GM19438 (cell line): ENCODE data around the gene ANP32A.

Source experiments
- ATAC-seq: cut with Tn5 transposase; IDR thresholded peaks from one replicate; pipeline ENCODE4 v1.9.1; 2021; ENCODE audit warnings: low read depth; ENCODE audit not compliant: unreplicated experiment

Gene ANP32A

DNA sequence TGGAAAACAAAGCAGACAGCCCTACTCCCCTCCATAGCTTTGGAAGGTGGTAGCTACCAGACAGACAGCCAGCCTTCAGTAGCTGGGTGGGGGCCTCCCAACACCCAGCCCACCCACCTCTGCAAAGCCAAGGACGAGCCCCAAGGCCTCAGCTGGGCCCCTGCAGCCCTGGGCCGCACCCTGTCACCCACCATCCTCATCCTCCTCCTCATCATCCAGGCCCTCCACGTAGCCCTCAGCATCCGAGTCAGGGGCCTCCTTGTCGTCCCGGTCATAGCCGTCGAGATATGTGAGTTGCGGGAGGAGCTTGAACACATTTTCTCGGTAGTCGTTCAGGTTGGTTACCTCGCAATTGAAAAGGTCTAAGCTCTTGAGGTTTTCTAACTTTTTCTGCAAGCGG, 36.5 kb downstream of the ANP32A start:
- ATAC-seq, result no peak

DNA sequence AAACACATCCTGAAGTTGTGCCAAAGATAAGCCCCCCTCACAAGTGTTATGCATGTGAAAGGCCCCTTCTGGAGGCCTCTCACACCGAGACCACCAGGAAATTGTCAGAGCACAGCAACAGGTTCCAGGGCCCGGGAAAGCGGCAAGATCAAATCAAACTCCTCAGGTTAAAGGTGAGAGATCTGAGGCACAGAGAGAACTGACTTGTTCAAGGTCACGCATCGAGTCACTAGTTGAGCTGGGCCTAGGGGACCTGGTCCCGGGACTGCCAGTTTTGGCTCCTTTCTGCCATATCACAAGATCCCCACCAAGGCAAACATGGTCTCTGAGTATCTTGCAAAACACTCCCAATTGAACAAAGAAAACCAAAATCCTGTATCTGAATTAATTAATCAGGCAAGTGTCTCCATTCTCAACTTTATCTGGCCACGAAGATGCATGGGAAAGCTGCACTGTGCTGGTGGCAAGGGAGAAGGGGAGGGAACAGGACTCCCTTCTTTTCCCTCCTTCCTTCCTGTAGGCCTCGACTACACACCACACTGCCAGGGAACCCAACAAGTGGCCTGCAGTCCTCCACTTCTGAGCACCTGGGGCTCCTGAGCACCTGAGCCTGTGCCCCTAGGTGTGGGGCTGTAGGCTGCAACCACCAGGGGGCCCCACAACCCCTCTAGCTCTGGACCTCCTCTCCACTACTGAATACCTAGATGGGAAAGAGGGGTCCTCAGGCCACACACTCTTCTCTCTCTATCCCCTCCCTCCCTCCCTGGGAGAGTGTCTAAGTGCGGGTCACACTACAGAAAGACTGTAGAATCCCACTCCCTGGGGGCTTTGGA, 37.3 kb downstream of the ANP32A start:
- ATAC-seq, result no peak

DNA sequence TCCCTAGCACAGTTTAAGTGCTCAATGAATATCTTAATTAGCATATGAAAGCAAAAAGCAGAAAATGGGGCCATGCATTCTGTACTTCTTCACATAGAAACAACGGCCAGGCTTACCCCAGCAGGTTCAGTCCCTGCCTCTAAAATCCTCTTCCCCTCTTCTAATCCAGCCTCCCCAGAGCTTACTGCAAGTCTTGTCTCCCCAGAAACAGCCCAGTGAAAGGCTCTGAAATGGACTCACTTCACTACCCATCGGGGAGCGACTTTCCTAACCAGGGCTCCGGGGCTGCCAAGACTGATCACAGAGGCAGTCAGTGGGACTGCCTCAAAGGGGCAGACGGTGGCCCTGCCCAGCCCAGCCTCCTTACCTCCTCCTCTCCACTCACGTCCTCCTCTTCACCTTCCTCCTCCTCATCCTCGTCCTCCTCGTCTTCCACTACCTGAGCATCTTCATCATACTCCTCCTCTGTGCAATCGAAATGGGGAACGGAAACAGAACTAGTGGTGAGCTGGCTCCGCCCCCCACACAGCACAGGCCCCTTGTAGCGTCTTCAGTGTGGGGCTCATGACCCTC, 38.0 kb downstream of the ANP32A start:
- ATAC-seq, result no peak

DNA sequence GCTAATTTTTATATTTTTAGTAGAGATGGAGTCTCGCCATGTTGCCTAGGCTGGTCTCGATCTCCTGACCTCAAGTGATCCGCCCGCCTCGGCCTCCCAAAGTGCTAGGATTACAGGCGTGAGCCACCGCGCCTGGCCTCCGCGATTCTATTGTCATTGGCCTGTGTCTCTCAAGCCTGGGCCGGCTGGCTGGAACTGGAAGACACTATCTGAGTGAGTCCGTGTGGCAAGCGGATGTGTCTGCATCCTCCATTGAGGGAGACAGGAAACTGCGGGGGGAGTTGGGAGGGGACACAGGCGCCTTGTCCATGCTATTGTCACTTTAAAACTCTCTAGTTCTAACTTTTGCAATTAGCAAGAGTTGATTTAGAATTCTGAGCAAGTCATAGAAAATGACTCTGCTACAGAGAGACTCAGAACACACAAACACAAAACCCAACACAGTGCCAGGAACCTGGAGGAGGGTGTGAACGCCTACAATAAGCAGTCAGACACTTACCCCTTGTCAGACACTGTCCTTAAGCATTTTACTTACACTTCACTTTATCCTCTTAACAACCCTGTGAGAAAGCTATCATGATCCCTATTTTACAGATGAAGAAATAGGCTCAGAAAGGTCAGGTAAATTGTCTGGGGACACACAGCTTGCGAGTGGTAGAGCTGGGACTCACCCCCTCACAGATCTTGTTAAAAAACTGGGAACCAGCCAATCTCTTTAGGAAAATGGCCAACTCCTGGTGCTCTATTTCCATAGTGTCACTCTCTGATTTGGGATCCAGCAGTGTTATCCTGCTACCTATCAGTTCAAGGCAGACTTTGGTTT, 38.7 kb downstream of the ANP32A start:
- ATAC-seq, result no peak

DNA sequence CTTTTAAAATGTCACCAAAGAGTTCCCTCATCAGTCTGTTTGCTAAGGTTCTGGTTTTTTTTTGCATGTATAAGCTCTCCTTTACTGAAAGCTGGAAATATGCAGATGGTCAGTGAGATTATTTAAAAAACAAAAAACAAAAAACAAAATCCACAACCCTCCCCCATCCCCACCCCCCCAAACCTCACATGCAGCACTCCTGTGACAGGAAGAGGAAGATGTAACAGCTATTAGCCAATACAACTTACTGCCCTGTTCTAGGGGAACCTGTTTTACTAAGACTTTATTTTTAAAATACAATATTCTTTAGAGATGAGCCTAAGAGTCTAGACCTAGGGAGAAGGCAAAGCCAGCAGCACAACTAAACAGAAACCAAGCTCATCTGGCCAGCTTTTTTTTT, 39.5 kb downstream of the ANP32A start:
- no peak for ATAC-seq

DNA sequence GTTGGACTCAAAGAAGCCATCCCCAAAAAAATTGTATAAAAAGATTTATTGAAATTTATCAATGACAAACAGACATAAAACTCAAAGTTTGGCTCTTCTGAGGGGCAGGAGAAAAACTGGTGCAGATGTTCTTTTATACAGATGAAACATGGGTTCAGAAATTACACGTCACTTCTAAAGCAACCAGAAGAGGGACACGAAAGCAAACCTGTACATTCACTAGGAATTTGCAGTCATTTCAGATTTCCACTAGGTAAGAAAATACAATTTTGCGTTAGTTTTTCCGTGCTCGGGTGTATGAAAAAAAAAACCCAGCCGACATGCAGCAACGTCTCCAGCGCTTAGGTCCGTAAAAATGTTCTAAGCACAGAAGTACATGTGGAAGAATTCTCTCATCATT, 41.8 kb downstream of the ANP32A start:
- ATAC-seq, result no peak

DNA sequence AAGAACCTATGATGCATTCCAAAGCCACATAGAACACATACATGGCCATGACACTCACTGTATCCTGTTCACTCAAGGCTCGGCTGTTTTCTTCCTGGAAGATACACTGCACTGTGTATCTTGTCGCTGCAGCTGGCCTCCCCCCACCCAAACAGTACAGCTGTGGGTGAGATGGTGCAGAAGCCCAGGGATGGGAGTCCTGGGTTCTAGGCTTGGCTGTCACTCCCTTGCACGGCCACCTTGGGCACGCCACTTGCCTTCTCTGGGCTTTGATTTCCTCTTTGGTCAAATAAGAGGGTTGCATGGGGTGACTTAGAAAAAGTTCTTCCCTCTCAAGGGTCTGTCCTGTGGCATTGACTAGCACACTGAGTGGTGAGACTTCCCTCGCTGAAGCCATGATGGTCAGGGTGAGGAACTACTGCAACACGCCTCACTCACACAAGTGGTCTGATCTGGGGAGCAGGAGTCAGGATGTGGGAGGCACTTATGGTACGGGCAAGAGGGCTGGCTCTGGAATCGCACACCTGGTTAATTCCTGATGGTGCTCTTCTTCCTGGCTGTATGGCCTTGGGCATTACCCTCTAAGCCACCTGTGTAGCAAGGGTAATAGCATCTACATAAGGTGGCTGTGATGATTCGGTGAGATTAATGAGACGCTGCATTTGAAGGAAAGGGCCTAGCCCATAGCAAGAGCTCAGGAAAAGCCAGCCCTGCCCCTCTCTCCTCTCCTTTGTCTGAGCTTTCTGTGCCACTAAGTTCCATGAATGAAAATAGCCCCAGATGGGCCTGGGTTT, 44.0 kb downstream of the ANP32A start:
- no peak for ATAC-seq

DNA sequence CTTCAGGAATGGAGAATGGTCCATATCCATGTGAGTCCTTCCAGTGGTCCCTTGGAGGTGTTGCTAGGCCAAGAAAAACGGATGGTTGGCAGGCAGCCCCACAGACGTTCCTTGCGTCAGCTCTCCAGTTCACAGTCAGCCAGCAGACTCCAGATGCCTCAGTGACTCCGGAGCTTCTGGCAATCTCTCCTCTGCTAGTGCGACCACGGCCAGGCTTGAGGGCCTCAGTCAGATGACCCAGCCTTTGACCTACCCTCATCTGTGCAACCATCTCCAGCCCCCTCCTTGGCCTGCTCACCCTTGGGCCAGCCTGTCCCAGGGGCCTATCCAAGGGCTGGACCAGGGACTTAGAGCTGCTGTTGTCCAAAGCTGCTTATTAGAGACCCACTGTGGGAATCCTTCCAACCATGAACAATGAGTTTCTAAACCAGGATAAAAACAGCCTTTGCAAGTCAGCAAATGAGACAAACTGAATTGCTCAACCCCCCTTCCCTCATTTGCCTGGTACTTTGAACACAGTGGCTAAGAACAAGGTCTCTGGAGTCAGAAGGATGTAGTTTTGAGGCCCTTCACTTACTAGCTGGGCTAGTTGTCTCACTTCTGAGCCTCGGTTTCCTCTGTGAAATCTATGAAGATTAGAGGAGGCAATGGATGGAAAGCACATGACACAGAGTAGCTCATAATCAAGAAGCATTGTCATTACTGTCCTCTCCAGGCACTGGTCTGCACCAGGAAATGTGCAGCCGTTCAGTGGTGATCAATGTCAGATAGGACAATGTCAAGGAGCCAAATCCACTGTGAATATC, 44.8 kb downstream of the ANP32A start:
- no peak for ATAC-seq

DNA sequence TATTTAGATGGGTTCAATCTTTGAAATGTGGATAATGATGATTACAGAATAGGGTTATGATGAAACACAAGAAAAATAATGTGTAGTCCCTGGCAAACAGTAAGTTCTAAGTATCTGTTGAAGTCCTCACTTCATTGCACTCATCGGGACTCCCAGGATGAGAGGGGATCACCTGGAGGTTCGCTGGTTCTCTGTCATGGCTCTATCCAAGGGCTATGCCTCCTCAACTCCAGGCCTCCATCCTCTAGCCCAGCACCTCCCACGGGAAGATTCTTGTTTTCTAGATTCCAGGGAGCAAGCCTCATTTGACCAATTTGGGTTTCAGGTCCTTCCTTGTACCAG, 45.5 kb downstream of the ANP32A start:
- no peak for ATAC-seq

DNA sequence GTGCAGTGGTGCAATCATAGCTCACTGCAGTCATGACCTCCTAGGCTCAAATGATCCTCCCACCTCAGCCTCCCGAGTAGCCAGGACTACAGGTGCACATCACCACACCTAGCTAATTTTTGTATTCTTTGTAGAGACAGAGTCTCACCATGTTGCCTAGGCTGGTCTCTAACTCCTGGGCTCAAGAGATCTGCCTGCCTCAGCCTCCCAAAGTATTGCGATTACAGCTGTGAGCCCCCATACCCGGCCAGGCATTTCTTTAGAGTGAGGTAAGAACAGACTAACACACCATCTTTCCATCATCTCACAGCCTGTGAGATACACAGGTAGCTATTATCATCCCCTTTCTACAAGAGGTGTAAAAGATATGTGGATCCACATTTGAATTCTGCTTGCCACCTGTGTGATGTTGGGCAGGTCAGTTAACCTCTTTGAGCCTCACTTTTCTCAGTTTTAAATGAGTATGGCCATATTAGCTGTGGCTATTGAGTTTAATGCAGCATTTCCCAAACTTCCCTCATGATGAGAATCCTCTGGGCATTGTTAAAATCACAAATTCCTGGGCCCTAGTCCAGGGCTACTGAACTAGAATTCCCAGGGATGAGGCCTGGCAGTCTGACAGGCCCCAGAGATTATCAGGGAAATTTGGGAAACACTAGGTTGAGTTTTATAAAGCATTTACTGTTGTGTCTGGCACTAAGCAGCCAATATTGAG, 46.0 kb downstream of the ANP32A start:
- ATAC-seq, result no peak

DNA sequence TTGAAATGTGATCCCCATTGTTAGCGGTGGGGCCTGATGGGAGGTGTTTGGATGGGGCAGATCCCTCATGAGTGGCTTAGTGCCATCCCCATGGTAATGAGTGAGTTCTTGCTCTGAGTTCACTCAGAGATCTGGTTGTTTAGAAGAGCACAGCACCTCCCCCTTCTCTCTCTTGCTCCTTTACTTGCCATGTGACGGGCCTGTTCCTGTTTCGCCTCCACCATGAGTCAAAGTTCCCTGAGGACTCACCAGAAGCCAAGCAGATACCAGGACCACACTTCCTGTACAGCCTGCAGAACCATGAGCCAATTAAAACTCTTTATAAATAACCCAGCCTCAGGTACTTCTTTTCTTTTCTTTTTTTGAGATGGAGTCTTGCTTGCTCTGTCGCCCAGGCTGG, 46.6 kb downstream of the ANP32A start:
- no peak for ATAC-seq

DNA sequence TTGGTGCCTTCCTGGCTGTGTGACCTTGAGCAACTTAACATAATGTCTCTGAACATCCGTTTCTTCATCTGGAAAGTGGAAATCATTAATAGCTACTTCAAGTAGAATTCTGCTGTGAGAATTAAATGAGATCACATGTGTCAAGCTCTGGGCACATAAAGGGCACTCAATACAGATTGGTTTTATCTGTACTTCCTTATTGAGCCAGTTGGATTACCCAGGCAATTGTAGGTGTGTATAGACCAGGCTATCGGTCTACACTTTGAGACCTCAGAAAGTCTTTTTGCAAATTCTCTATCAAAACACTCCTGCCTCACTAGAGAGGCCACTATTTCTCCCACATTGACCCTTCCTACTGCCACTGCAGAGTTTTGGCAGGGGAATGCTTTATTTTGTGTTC, 47.7 kb downstream of the ANP32A start:
- ATAC-seq, result no peak

DNA sequence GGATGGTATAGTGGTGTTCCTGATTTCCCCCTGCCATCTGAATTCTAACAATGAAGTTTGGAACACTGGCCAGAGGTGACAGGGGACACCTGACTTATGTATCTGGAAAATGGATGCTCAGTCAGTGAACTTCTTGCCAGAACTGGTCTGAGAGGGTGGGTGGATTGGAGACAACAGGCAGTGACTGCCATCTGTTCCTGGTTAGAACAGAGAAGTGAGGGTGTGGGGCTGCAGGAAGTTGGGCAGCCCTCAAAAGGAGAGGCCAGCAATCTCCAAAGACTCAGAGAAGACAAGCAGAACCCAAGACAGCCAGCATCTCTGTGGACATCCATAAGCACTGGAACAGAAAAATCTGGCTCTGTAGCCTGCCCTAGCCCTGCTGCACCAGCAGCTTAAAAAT, 50.5 kb downstream of the ANP32A start:
- no peak for ATAC-seq

DNA sequence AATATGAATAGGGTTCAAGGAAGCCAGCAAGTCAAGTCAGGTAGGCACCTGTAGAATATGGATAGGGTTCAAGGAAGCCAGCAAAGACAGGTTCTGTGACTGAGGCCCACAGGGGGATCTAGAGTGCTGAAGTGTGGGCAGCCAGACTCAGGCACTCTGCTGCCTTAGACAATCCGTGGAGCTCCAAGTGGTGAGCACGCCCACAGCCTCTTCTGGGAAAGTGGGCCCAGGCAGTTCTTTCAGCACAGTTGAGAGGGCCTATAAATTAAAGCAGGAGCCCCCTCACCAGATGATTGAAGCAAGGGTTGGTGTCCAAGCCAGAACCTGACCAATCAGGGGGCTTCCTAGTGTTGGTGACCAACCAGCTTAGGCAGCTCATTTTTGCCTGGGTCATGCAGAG, 51.0 kb downstream of the ANP32A start:
- ATAC-seq, result no peak

DNA sequence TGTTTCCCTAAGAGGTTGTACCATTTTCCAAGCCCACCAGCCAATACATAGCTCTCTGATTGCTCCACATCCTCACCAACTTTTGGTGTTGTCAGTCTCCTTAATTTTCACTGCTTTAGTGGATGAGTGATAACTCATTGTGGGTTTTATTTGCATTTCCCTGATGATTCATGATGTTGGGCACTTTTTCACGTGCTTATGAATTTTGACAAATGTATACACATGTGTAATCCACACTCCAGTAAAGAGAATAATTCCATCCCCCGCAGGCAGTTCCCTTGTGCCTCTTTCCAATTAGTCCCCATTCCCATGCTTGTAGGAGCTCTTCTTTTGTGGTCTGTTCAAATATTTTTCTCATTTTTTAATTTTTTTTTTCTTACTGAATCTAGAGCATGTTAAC, 52.4 kb downstream of the ANP32A start:
- ATAC-seq, result no peak

DNA sequence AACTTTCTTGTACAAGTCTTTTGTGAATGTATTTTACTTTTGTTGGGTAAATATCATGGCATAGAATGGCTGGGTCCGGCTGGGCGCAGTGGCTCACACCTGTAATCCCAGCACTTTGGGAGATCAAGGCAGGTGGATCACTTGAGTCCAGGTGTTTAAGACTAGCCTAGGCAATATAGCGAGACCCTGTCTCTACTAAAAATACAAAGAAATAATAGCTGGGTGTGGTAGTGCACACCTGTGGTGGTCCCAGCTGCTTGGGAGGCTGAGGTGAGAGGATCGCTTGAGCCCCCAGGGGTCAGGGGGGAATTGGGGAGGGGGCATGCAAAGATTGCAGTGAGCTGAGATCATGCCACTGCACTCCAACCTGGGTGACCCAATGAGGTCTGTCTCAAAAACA, 52.9 kb downstream of the ANP32A start:
- no peak for ATAC-seq

DNA sequence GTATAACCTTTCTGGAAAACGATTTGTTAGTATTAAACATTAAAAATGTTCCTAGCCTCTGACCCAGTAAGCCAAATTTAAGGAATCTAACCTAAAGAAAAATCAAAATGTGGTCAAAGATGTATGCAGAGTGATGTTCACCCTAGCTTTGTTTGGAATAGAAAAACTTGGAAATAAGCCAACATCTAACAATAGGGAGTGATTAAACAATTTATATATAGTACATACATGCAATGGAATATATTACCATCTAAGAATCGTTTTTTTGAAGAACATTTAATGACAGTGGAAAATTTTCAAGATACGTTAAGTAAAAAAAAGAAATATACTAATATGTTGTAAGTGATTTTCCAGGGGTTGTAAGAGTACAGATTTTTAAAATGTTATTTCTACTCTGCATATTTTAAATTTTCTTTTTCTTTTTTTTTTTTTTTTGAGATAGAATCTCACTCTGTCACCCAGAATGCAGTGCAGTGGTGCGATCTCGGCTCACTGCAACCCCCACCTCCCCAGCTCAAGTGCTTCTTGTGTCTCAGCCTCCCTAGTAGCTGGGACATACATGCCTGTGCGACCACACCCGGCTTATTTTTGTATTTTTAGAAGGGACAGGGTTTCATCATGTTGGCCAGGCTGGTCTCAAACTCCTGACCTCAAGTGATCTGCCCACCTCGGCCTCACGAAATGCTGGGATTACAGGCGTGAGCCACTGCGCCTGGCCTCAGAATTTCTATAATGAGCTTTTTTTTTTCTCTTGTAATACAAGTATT, 54.9 kb downstream of the ANP32A start:
- ATAC-seq, result no peak

DNA sequence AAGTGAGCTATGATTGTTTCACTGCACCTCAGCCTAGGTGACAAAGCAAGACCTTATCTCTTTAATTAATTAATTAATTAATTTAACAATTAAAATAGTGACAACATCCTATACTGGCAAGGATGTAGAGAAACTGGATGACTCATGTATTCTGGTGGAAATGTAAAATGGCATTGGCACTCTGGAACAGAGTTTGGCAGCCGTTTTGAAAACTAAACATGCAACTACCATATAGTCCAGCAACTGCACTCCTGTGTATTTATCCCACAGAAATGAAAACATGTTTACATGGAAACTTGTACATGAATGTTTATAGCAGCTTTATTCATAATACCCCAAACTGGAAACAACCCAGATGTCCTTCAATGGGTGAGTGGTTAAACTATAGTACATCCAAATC, 56.6 kb downstream of the ANP32A start:
- ATAC-seq, result no peak

DNA sequence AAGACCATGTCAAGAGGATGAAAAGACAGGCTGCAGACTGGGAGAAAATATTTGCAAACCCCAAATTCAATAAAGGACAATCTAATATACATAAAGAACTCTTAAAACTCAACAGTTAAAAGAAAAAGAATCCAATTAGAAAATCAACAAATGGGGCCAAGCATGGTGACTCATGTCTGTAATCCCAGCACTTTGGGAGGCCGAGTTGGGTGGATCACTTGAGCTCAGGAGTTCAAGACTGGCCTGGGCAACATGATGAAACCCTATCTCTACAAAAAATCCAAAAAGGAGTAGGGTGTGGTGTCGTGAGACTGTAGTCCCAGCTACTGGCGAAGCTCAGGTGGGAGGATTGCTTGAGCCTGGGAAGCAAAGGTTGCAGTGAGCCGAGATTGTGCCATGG, 57.6 kb downstream of the ANP32A start:
- no peak for ATAC-seq
